NCI-H2196 (cell line): ENCODE results near the gene RYR3.

Source experiments
- DNase-seq: peaks from one replicate; lab custom pipeline; 2025; ENCODE audit not compliant: unreplicated experiment; lab: John Stamatoyannopoulos, UW

RYR3 gene

GRCh38 chr15:33317896-33318295 lies 7.1 kb downstream of the RYR3 start:
- DNase-seq: no peak

- no peak for DNase-seq
These were observed 9.2 kb downstream of the RYR3 start for GRCh38 chr15:33320017-33320416.

DNA sequence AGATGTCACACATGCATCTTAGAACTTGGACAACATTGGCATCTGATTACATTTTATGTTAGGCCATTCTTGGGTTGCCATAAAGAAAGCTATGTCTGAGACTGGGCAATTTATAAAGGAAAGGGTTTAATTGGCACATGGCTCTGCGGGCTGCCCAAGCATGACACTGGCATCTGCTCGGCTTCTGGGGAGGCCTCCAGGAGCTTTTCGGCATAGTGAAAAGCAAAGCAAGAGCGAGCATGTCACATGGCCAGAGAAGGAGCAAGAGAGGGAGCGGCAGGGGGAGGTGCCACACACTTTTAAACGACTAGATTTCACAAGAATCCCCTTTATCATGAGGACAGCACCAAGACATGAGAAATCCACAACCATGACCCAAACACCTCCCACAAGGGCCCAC lies 11.3 kb downstream of the RYR3 start:
- DNase-seq: no peak

DNA sequence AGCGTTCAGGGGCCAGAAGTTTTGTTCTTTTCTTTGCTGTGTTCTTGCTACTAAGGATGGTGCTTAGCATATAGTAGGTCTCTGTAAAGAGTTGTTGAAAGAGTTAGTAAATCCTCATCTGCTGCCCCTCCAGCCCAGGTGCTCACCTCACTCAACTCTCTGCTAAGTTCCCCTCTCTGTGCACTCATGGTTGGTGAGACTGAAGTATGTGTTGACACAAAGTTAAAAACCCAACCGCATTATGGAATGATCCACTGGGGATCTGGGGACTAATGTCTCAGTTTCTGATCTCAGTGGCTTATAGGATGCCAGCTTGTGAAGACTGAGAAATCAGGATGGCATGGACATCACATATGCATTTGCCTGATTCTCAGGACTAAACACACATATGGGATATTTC lies 13.8 kb downstream of the RYR3 start:
- no peak for DNase-seq

DNA sequence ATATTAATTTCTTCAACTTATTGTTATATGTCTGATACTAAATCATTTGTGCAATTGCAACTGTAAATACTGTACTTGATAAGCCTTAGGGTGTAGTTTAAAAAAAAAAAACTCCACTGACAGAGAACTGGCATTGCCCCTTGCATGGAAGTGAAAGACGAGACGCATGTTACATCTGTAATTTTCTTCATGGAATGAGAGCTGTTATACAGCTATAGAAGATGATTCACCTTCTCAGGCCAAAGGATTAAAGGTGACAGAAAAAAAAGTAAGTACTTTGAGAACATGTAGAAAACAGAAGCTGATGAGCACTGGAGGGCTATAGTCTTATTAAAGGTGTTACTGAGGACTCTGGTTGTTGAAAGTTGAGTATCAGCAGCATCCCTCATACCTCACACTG lies 16.1 kb downstream of the RYR3 start:
- DNase-seq: no peak

- no peak for DNase-seq
These were observed 17.3 kb downstream of the RYR3 start for GRCh38 chr15:33328106-33328505.

DNA sequence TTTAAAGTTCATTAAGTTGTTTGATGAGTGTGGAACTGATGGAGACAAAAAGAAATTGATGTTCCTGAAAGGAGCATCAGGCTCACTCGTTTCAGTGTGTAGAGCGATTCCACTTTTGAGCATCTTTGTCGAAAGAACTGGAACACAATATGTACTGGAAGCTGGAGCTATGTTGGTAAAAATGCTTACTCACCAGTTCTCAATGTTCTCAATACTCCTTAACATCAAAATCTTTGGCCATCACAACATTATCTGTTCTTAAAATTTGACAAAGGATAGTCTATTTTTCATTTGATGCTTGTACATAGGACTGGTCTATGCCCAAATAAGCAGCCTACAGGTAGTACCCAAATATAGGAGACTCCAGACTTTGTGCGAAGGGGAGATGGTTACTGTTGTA lies 18.7 kb downstream of the RYR3 start:
- DNase-seq: no peak

DNA sequence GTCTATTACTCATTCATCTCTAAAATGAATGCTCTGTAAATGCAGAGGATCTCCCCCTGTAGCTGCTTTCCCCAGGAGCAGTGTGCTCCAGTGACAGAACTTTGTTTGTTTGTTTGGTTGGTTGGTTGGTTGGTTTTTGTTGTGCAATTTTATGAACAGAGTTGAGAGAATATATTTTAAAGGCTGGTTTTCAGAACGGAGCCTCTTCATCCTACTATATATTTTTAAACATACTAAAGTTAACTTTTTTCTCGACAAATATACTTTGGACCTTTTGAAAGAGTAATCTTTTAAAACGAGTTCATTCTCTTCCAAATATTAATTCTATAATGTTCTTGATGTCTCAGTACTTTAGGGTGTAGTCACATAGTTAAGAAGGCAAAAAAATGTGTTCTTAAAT lies 20.2 kb downstream of the RYR3 start:
- no peak for DNase-seq

- DNase-seq: no peak
These were observed 31.2 kb downstream of the RYR3 start for GRCh38 chr15:33341953-33342352.

- no peak for DNase-seq
These were observed 32.5 kb downstream of the RYR3 start for GRCh38 chr15:33343275-33343674.

DNA sequence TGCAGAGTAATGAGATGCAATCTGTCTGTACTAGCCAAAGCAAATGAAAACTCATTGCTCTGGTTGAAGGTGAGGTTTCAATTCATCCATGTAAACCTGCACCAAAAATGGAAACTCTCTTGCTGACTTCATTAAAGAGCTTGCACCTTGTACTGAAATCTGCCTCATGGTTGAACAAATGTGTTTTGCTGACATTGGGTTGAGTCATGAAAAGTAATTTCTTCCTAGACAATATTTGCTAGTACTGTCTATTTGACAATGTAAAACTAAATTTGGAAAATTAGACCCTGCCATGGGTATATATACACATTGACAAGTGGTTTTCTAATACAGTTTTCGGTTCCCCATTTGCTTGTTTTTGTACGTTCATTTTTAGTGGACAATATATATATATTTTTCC lies 33.3 kb downstream of the RYR3 start:
- DNase-seq: no peak

- no peak for DNase-seq
These were observed 33.8 kb downstream of the RYR3 start for GRCh38 chr15:33344530-33344929.

DNA sequence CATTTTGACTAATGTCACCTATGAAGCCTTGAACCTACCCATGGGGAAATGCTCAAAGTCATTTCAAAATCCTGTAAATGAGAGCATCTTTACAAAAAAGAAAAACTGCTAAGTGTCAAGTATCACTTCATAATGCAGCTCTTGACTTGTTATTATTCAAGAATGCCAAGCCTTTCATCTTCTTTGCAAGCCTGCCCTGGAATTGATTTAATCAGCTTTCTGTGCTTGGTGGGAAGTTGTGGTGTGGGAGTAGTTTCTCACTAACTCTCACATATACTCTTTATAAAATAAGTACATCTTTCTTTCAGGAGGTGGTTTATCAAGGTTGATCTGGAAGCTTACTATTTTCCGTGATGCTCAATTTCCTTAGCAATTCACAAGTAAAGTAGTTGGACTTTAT lies 43.6 kb downstream of the RYR3 start:
- no peak for DNase-seq

DNA sequence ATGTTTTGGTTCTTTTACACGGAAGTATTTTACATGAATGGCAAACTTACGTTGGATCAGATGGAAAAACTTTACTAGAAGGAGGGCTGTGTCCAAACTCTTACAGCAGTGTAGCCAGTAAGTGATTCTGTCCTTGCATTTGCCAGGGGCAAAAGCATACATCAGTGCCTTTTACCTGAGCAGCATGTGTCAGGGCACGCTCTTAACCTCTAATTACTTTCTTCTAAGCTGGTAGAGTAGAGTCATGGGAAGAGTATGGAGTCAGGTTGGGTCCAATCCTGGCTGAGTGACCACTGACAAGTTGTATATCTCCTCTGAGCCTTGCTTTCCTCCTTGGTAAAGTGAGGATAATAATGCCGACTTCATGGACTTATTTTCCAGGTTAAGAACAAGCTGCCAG lies 47.1 kb downstream of the RYR3 start:
- no peak for DNase-seq

GRCh38 chr15:33358306-33358705 lies 47.5 kb downstream of the RYR3 start:
- DNase-seq: no peak

DNA sequence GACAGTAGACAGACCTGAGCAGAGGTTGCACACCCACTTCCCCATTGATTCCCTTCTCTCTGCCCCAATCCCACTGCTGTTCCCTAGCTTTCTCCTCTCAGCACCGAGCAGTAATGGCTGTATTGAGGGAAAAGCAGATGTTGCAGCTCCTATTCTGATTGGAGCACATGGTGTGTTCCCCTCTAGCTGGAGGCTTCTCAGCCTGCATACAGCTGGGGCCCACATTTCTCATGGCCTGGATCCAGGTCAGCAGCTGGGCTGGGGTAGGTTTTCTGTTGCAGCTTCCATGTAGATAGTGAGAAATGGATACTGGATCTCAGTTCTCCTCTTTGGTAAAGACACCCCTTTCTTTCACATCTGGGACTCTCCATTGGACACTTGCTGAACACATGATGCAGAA lies 50.1 kb downstream of the RYR3 start:
- DNase-seq: no peak

DNA sequence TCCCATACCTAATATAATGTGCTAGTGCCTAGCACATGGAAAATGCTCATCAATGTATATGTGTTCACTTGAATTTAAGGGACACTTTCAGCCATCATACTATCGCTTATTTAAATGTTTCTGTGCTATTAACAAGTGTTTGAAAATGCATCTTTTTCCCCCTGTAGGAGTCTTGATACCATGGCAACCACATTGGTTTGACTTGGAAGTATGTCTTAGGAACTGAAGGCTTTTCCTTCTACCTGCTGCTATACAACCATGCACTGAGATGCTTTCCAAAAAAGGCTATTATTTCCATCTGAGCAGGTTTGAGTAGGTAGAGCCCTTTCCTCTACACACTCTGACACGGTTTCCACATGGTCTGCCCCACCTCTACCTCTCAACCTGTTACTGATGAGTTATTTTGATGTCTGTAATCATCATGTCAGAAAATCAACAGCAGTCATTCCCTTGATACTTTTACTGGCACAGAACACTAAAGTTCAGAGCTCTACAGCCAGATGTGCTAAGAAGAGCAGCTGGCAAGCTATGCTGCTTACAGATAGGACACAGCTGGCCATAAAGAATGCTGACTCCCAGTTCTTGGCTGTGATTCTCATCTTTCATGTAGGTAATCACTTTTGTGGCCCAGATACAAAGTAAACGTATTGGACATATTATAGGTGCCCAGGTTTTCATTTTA lies 59.3 kb downstream of the RYR3 start:
- DNase-seq: no peak

DNA sequence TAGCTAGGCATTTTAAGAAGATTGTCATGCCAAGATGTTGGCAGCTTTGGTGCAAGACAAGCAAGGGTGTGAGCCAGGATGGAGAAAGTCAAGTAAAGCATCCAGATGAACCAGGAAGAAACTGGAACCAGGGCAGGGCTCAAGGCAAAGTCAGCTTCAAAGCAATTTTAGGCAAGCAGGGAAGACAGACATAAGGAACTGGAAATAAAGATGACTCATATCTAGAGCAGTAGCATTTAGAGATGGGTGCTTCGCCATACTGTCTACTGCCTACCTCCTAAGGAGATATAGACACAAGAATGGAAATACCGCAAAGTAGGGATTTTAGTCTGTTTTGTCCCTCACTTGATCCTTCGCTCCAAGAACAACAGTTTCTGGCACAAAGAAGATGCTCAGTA lies 59.9 kb downstream of the RYR3 start:
- no peak for DNase-seq

GRCh38 chr15:33371159-33371558 lies 60.4 kb downstream of the RYR3 start:
- no peak for DNase-seq

DNA sequence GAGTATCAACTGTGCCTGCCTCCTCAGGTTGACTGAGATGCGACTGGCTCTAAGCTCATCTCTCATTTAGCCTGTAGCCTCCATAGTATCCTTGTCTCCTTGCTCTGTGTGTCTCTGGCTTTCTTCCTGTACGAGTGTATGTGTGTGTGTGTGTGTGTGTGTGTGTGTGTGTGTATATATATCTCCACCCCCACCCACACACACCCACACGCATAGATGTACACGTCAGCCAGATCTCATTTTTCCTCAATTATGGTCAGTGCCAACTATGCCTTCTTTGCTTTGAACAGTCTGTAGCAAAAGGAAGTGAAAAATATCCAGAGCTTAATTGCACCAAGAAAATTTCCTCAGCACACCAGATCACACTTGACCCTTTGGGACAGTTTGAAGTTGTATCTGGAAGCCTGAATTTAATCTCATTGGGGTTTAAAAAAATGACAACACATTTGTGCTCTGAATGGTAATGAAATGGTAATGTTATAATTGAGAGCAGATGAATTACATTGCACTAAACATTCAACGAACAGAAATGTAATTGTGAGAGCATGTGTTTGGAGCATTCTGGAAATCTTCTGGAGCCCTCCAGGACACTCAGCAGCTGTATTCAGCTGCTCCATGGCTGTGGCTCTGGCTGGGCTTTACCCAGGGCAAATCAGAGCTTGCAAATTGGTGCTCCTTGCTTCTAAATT lies 63.6 kb downstream of the RYR3 start:
- no peak for DNase-seq

DNA sequence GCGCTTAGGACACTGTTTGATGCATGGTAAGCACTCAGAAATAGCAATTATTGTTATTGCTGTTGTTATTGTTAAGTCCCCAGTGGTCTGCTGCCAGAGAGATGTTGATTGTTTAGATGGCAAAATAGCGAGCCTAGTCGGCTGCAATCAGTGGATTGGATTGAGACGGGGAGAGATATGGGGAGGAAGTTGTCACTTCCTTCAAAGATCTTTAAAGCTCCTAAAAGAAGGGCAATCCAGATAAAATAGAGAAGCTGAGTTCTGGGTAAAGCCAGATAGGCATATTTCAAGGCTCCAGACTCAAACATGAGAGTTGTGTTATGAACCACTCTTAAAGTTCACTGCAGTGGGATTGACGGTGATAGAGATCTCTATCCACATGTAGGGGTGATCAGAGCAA lies 64.5 kb downstream of the RYR3 start:
- DNase-seq: no peak

DNA sequence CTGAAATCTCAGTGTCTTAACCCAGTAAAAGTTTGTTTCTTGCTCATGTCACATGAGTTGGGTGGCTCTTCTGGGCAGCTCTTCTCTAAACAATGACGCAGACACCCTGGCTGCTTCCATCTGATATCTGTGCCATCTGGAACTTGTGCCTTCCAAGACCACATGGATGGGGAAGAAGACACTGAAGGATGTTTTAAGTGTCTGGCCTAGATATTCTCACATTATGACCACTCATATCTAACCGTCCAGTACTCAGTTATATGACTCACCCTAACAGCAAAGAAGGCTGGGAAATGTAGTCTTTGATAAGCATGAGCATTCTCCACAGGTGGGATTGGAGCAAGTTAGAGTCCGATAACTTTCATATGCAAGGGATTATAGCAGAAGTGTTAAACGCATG lies 66.4 kb downstream of the RYR3 start:
- no peak for DNase-seq

DNA sequence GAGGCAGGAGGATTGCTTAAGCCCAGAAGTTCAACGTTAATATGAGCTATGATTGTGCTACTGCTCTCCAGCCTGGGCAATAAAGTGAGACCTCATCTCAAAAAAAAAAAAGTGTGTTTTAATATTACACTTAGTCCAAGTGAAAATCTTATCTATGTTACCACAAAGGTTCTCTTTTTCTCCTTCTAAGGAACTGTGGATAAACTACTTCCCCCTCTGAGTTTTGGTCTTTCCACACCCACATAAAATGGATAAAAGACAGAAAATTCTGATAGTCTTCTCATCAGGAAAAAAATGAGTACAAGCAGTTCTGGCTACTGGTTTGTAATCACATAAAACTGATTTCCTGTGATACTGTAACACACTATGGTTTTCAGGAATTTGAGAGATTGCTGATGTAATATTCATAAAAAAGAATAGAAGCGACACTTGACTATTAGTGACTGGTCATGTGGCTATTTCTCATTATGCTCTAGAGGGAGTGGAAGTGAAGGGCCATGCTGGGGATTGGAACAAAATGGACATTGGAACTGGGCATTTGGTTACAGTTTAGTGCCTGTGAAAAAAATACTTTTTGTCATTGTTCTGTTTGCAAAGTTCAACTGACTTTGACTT lies 68.2 kb downstream of the RYR3 start:
- DNase-seq: no peak
